NCI-H82 (cell line): ENCODE results near the gene ITLN2.
"Not testable (repeated sequence)": the region's sequence is repeated elsewhere in the genome, so short reads cannot be mapped to it uniquely, and the experiment has no call there.

ENCODE experiments used
- DNase-seq: peaks from one replicate; lab custom pipeline; 2025; lab: John Stamatoyannopoulos, UW

The ITLN2 gene

GRCh38 chr1:160905617-160905989 lies 49.0 kb downstream of the ITLN2 start:
- DNase-seq: no peak

- no peak for DNase-seq
Measured at GRCh38 chr1:160904783-160905616, 49.6 kb downstream of the ITLN2 start.

- not testable (repeated sequence) for DNase-seq
Measured at GRCh38 chr1:160902251-160902650, 52.4 kb downstream of the ITLN2 start.

- no peak for DNase-seq
Measured at GRCh38 chr1:160901768-160902167, 52.8 kb downstream of the ITLN2 start.

GRCh38 chr1:160900683-160901082 lies 53.9 kb downstream of the ITLN2 start:
- DNase-seq: not testable (repeated sequence)
